SK-N-SH (cell line): ENCODE results near the gene CLSTN2.

Source experiments
- EP300 ChIP-seq, 2 experiments: IDR thresholded peaks; 2 replicates each; pipeline versions ENCODE4 v1.4.0 to v1.6.1; 2012; ENCODE audit warnings: borderline replicate concordance in 1 of 2, low read depth in 1 of 2, low read length in 1 of 2
- EZH2phosphoT487 ChIP-seq: fragments of 200-600 bp; sonication (generic); IDR thresholded peaks from 2 replicates; pipeline ENCODE4 v1.6.1; 2017; ENCODE audit warnings: low read depth, mixed run types, mild to moderate bottlenecking, antibody characterized with exemption, moderate library complexity, borderline replicate concordance
- GABPA ChIP-seq: IDR thresholded peaks from 2 replicates; pipeline ENCODE4 v1.4.0; 2012; ENCODE audit warnings: low read depth, mild to moderate bottlenecking
- NFIC ChIP-seq: IDR thresholded peaks from 2 replicates; pipeline ENCODE4 v1.4.0; 2012; ENCODE audit warnings: borderline replicate concordance
- RFX5 ChIP-seq: IDR thresholded peaks from 2 replicates; pipeline ENCODE4 v1.6.1; 2012; ENCODE audit warnings: mild to moderate bottlenecking, improper control_type of control experiment, low read length
- TF ChIP-seq, protein P1 (sequence below): fragments of 200-600 bp; sonication (generic); IDR thresholded peaks from 2 replicates; pipeline ENCODE4 v1.6.1; 2017; ENCODE audit warnings: antibody characterized with exemption, mild to moderate bottlenecking, moderate library complexity
- TF ChIP-seq, protein P2 (sequence below): IDR thresholded peaks from 2 replicates; pipeline ENCODE4 v1.4.0; 2012; ENCODE audit warnings: low read depth

DNA sequence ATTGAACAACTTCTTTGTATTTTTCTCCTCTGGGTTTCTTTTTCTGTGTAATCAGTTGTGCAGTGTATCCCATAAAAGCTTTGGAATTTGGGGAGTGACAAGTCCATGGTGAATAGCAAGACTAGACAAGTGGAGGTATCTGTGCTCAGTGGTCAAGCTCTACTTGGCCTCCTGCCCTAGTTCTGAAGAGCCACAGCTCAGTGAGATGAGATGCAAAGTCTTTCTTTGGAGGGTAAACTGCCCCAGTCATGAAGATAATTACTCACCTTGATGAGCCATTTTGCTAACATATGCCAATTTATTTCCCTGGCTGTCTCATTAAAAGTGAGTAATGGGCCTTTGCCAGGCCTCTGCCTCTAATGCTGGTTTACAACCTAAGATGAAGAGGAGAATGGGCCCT is 471.7 kb downstream of the CLSTN2 start:
- TF ChIP-seq NFIC (no peak), EZH2phosphoT487 (no peak), EP300 (IDR thresholded peaks at IDR 0.05; ENCODE audit: borderline replicate concordance in 1 of 2, low read depth in 1 of 2, low read length in 1 of 2) (no peak), RFX5 (no peak), GABPA (no peak)
- TF ChIP-seq, protein P1, sequence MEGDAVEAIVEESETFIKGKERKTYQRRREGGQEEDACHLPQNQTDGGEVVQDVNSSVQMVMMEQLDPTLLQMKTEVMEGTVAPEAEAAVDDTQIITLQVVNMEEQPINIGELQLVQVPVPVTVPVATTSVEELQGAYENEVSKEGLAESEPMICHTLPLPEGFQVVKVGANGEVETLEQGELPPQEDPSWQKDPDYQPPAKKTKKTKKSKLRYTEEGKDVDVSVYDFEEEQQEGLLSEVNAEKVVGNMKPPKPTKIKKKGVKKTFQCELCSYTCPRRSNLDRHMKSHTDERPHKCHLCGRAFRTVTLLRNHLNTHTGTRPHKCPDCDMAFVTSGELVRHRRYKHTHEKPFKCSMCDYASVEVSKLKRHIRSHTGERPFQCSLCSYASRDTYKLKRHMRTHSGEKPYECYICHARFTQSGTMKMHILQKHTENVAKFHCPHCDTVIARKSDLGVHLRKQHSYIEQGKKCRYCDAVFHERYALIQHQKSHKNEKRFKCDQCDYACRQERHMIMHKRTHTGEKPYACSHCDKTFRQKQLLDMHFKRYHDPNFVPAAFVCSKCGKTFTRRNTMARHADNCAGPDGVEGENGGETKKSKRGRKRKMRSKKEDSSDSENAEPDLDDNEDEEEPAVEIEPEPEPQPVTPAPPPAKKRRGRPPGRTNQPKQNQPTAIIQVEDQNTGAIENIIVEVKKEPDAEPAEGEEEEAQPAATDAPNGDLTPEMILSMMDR = no peak
- TF ChIP-seq, protein P2, sequence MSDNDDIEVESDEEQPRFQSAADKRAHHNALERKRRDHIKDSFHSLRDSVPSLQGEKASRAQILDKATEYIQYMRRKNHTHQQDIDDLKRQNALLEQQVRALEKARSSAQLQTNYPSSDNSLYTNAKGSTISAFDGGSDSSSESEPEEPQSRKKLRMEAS = no peak
